ENCODE measurements around the gene RNF26. TPM values are rescaled to one million over a fixed set of nuclear protein-coding genes. Genes with fewer than 3 reads are reported as not detected.

RNF26 gene
- total and polyA plus RNA-seq, 8 donors, result 4.9 to 11.5 (median 8.3) TPM

DNA sequence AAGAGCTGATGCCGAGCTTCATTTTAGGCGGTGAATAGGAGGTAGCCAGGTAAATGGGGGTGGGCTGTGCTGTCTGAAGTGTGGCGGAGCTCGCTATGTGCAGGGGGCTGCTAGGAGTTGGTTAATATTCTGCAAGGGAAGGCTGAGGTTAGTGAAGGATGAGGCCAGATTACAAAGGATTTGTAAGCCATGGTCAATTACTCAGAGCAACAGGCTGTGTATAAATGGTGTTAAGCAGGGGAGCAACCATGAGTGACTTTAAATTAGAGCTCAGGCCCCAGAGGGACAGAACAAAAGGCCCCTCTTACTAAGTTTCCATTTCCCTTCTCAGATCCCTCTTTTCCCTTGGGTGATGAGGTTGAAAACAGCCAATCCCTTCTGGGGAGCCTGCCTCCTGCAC, 10.1 kb upstream of the RNF26 start:
- H3K9me3 ChIP-seq, result no peaks in the 10 kb centered on the region
- H3K4me3 ChIP-seq, result no peak overlapping the region
- WGBS, 2 donors, result 57 to 64% methylated on average over 4 of the region's 4 CpGs
- H3K27ac ChIP-seq, result no peak overlapping the region
- intact Hi-C loops (cut with DNase I), result loop anchor here in 1 of 3 donors (10.0 kb wide), 1 partner anchor 51 kb away; no protein-coding TSS in a partner anchor
- no peaks in the 10 kb centered on the region for H3K27me3 ChIP-seq
- DNase-seq (no peak), ATAC-seq (no peak), FAIRE-seq (no peak)
- no peaks in the 10 kb centered on the region for H3K4me1 ChIP-seq
- no peaks in the 10 kb centered on the region for H3K36me3 ChIP-seq
- TF ChIP-seq, protein P1, sequence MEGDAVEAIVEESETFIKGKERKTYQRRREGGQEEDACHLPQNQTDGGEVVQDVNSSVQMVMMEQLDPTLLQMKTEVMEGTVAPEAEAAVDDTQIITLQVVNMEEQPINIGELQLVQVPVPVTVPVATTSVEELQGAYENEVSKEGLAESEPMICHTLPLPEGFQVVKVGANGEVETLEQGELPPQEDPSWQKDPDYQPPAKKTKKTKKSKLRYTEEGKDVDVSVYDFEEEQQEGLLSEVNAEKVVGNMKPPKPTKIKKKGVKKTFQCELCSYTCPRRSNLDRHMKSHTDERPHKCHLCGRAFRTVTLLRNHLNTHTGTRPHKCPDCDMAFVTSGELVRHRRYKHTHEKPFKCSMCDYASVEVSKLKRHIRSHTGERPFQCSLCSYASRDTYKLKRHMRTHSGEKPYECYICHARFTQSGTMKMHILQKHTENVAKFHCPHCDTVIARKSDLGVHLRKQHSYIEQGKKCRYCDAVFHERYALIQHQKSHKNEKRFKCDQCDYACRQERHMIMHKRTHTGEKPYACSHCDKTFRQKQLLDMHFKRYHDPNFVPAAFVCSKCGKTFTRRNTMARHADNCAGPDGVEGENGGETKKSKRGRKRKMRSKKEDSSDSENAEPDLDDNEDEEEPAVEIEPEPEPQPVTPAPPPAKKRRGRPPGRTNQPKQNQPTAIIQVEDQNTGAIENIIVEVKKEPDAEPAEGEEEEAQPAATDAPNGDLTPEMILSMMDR (IDR thresholded peaks at IDR 0.05), result no peak

DNA sequence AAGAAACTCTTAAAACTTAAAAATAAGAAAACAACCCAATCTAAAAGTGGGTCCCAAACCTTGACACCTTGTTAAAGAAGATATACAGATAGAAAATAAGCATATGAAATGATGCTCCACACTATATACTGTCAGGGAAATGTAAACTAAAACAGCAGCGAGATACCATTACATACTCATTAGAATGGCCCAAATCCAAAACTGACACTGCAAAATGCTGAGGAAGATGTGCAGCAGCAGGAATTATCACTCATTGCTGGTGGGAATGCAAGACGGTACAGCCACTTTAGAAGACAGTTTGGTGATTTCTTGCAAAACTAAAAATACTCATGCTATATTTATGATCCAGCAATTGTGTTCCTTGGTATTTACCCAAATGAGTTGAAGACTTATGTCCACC, 5.0 kb upstream of the RNF26 start:
- FAIRE-seq, result no peak
- Histone ChIP-seq H3K9me3 (no peaks in the 10 kb centered on the region), H3K4me3 (no peak overlapping the region), H3K4me1 (no peaks in the 10 kb centered on the region), H3K27ac (no peak overlapping the region), H3K27me3 (no peaks in the 10 kb centered on the region), H3K36me3 (no peaks in the 10 kb centered on the region)
- TF ChIP-seq, protein P1 (IDR thresholded peaks at IDR 0.05), result no peak
- intact Hi-C loops (cut with DNase I), result loop anchor here in 1 of 3 donors (10.0 kb wide), 1 partner anchor 45 kb away; no protein-coding TSS in a partner anchor
- DNase-seq, result no peak
- WGBS, 2 donors, result 53 to 65% methylated on average over 2 of the region's 2 CpGs
- no peak for ATAC-seq

- DNase-seq (no peak), FAIRE-seq (no peak), ATAC-seq (no peak)
- Histone ChIP-seq H3K4me3 (no peak overlapping the region), H3K9me3 (no peaks in the 10 kb centered on the region), H3K27ac (no peak overlapping the region), H3K27me3 (no peaks in the 10 kb centered on the region), H3K36me3 (no peaks in the 10 kb centered on the region), H3K4me1 (peaks cover 0 to 5% (median 4%) of the 10 kb centered on the region in 3 donors)
- intact Hi-C loops (cut with DNase I), result no loop called here
- TF ChIP-seq, protein P1 (IDR thresholded peaks at IDR 0.05), result no peak
- WGBS, 2 donors, result 50 to 62% methylated on average over 1 of the region's 1 CpG
These were observed 4.1 kb upstream of the RNF26 start for GRCh38 chr11:119330237-119330636.

GRCh38 chr11:119332111-119332765, 2.1 kb upstream of the RNF26 start:
- Histone ChIP-seq H3K4me1 (peaks cover 0 to 9% (median 8%) of the 10 kb centered on the region in 3 donors), H3K27ac (no peak overlapping the region), H3K4me3 (no peak overlapping the region), H3K36me3 (no peaks in the 10 kb centered on the region), H3K27me3 (no peaks in the 10 kb centered on the region), H3K9me3 (no peaks in the 10 kb centered on the region)
- intact Hi-C loops (cut with DNase I), result no loop called here
- FAIRE-seq (no peak), DNase-seq (no peak), ATAC-seq (no peak)
- WGBS, 2 donors, result 70 to 77% methylated on average over 4 of the region's 4 CpGs
- TF ChIP-seq, protein P1 (IDR thresholded peaks at IDR 0.05), result no peak

DNA sequence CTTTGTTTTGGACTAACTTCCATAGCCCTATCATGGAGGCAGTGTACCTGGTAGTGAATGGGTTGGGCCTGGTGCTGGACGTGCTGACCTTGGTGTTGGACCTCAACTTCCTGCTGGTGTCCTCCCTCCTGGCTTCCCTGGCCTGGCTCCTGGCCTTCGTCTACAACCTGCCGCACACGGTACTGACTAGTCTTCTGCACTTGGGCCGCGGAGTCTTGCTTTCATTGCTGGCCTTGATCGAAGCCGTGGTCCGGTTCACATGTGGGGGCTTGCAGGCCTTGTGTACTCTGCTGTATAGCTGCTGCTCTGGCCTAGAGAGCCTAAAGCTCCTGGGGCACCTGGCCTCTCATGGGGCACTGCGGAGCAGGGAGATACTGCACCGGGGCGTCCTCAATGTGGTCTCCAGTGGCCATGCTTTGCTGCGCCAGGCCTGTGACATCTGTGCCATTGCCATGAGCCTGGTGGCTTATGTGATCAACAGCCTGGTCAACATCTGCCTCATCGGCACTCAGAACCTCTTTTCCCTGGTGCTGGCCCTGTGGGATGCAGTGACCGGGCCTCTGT, 846 bp downstream of the RNF26 start:
- intact Hi-C loops (cut with DNase I), result loop anchor here in 1 of 3 donors (5.0 kb wide), 1 partner anchor 42 kb away; no protein-coding TSS in a partner anchor
- no peak overlapping the region for H3K27ac ChIP-seq

More for the DNA sequence above, 846 bp downstream of the RNF26 start:
- WGBS, 2 donors, result 41 to 49% methylated on average over 15 of the region's 15 CpGs
- Histone ChIP-seq H3K36me3 (no peaks in the 10 kb centered on the region), H3K9me3 (no peaks in the 10 kb centered on the region), H3K4me3 (peak overlapping the region; percentile 68 to 90 (median 89)), H3K4me1 (peaks cover 0 to 16% (median 8%) of the 10 kb centered on the region in 3 donors), H3K27me3 (no peaks in the 10 kb centered on the region)
- DNase-seq (no peak), FAIRE-seq (no peak), ATAC-seq (no peak)
- TF ChIP-seq, protein P1 (IDR thresholded peaks at IDR 0.05), result no peak

All from pancreas (tissue), 10 donors.